ENCODE data around the gene OR52E5.

Gene OR52E5

GRCh38 chr11:5899534-5899933 is 6.5 kb downstream of the OR52E5 start:
- Histone ChIP-seq H4K20me1 (ENCODE audit: insufficient read depth, low read length, poor library complexity, severe bottlenecking) (no peaks in the 10 kb centered on the region), H3K9ac (ENCODE audit: low read depth, low read length, poor library complexity, severe bottlenecking) (no peak overlapping the region), H3F3A (ENCODE audit: low read depth) (no peaks in the 10 kb centered on the region), H3K4me1 (ENCODE audit: insufficient read depth, low read length, poor library complexity, severe bottlenecking) (no peaks in the 10 kb centered on the region), H3K36me3 (ENCODE audit: insufficient read depth, low read length) (no peaks in the 10 kb centered on the region), H3K79me2 (ENCODE audit: insufficient read depth, low read length) (no peaks in the 10 kb centered on the region), H3K9me3 (ENCODE audit: insufficient read depth, low read depth, low read length) (no peaks in the 10 kb centered on the region), H2AFZ (ENCODE audit: low read length) (no peak overlapping the region), H3K4me2 (ENCODE audit: low read depth, low read length, poor library complexity, severe bottlenecking) (no peak overlapping the region), H3K27me3 (ENCODE audit: insufficient read depth, low read length, poor library complexity, severe bottlenecking) (no peaks in the 10 kb centered on the region), H3K9me2 (replicated peaks; ENCODE audit: low read depth, low read length) (no peaks in the 10 kb centered on the region), H3K4me3 (ENCODE audit: low read length, poor library complexity, severe bottlenecking) (no peak overlapping the region)
- no peak for TF ChIP-seq CTCF (conservative IDR thresholded peaks at IDR 0.05; ENCODE audit: low read length)
- TF ChIP-seq EZH2phosphoT487 (IDR thresholded peaks at IDR 0.05; ENCODE audit: borderline replicate concordance): no peak

GRCh38 chr11:5910540-5910939 is 17.5 kb downstream of the OR52E5 start:
- Histone ChIP-seq H3K4me1 (ENCODE audit: insufficient read depth, low read length, poor library complexity, severe bottlenecking) (no peaks in the 10 kb centered on the region), H3K4me3 (ENCODE audit: low read length, poor library complexity, severe bottlenecking) (no peak overlapping the region), H3K9me3 (ENCODE audit: insufficient read depth, low read depth, low read length) (no peaks in the 10 kb centered on the region), H3K9me2 (replicated peaks; ENCODE audit: low read depth, low read length) (no peaks in the 10 kb centered on the region), H2AFZ (ENCODE audit: low read length) (no peak overlapping the region), H3K27me3 (ENCODE audit: insufficient read depth, low read length, poor library complexity, severe bottlenecking) (no peaks in the 10 kb centered on the region), H3K4me2 (ENCODE audit: low read depth, low read length, poor library complexity, severe bottlenecking) (no peak overlapping the region), H3F3A (ENCODE audit: low read depth) (no peaks in the 10 kb centered on the region), H3K36me3 (ENCODE audit: insufficient read depth, low read length) (no peaks in the 10 kb centered on the region), H3K79me2 (ENCODE audit: insufficient read depth, low read length) (no peaks in the 10 kb centered on the region), H4K20me1 (ENCODE audit: insufficient read depth, low read length, poor library complexity, severe bottlenecking) (no peaks in the 10 kb centered on the region), H3K9ac (ENCODE audit: low read depth, low read length, poor library complexity, severe bottlenecking) (no peak overlapping the region)
- TF ChIP-seq CTCF (conservative IDR thresholded peaks at IDR 0.05; ENCODE audit: low read length) (no peak), EZH2phosphoT487 (IDR thresholded peaks at IDR 0.05; ENCODE audit: borderline replicate concordance) (no peak)

- no peaks in the 10 kb centered on the region for H3K4me1 ChIP-seq (ENCODE audit: insufficient read depth, low read length, poor library complexity, severe bottlenecking)
- H3K4me3 ChIP-seq (ENCODE audit: low read length, poor library complexity, severe bottlenecking): no peak overlapping the region
- no peak overlapping the region for H2AFZ ChIP-seq (ENCODE audit: low read length)
- H3K9ac ChIP-seq (ENCODE audit: low read depth, low read length, poor library complexity, severe bottlenecking): no peak overlapping the region
- H3K9me2 ChIP-seq (replicated peaks; ENCODE audit: low read depth, low read length): no peaks in the 10 kb centered on the region
- no peaks in the 10 kb centered on the region for H3F3A ChIP-seq (ENCODE audit: low read depth)
- no peak overlapping the region for H3K4me2 ChIP-seq (ENCODE audit: low read depth, low read length, poor library complexity, severe bottlenecking)
- no peaks in the 10 kb centered on the region for H3K9me3 ChIP-seq (ENCODE audit: insufficient read depth, low read depth, low read length)
- TF ChIP-seq CTCF (conservative IDR thresholded peaks at IDR 0.05; ENCODE audit: low read length) (no peak), EZH2phosphoT487 (IDR thresholded peaks at IDR 0.05; ENCODE audit: borderline replicate concordance) (no peak)
- H4K20me1 ChIP-seq (ENCODE audit: insufficient read depth, low read length, poor library complexity, severe bottlenecking): no peaks in the 10 kb centered on the region
- no peaks in the 10 kb centered on the region for H3K36me3 ChIP-seq (ENCODE audit: insufficient read depth, low read length)
- no peaks in the 10 kb centered on the region for H3K79me2 ChIP-seq (ENCODE audit: insufficient read depth, low read length)
- no peaks in the 10 kb centered on the region for H3K27me3 ChIP-seq (ENCODE audit: insufficient read depth, low read length, poor library complexity, severe bottlenecking)
These were observed 29.9 kb downstream of the OR52E5 start for GRCh38 chr11:5922749-5923426.

All from Loucy (cell line).